H9 (cell line): Measurements from ENCODE around the gene GPR83. TPM values are rescaled to one million over a fixed set of nuclear protein-coding genes. Genes with fewer than 3 reads are reported as not detected.

ENCODE experiments used
- DNase-seq: peaks from one replicate; pipeline ENCODE4 v3.0.0-alpha.2; 2017
- H2AFZ ChIP-seq: one replicate; pipeline ENCODE4 v1.6.1; 2013; ENCODE audit warnings: mild to moderate bottlenecking, low read length, control low read depth, moderate library complexity
- H2AK5ac ChIP-seq: 2 replicates; pipeline ENCODE4 v1.6.1; 2013; ENCODE audit warnings: low read length, control low read depth, mixed read lengths; ENCODE audit not compliant: insufficient read length
- H2BK120ac ChIP-seq: one replicate; pipeline ENCODE4 v1.6.1; 2013; ENCODE audit warnings: low read depth, mild to moderate bottlenecking, low read length, control low read depth, inconsistent platforms; ENCODE audit not compliant: poor library complexity, severe bottlenecking
- H2BK12ac ChIP-seq: 2 replicates; pipeline ENCODE4 v1.6.1; 2013; ENCODE audit warnings: low read length, control low read depth, mixed read lengths, low read depth; ENCODE audit not compliant: insufficient read length
- H2BK15ac ChIP-seq: 2 replicates; pipeline ENCODE4 v1.6.1; 2013; ENCODE audit warnings: low read depth, low read length, control low read depth
- H2BK20ac ChIP-seq: one replicate; pipeline ENCODE4 v1.6.1; 2013; ENCODE audit warnings: low read depth, mild to moderate bottlenecking, low read length, control low read depth, inconsistent platforms; ENCODE audit not compliant: poor library complexity, severe bottlenecking
- H2BK5ac ChIP-seq: 2 replicates; pipeline ENCODE4 v1.6.1; 2013; ENCODE audit warnings: low read length, control low read depth, mixed read lengths; ENCODE audit not compliant: insufficient read length
- H3K14ac ChIP-seq: 2 replicates; pipeline ENCODE4 v1.6.1; 2013; ENCODE audit warnings: low read length, control low read depth; ENCODE audit not compliant: insufficient read depth
- H3K18ac ChIP-seq: 2 replicates; pipeline ENCODE4 v1.6.1; 2013; ENCODE audit warnings: low read depth, mild to moderate bottlenecking, mixed read lengths, low read length, control low read depth; ENCODE audit not compliant: insufficient read length
- H3K23ac ChIP-seq: 2 replicates; pipeline ENCODE4 v1.6.1; 2013; ENCODE audit warnings: low read length, control low read depth, mixed read lengths, low read depth; ENCODE audit not compliant: insufficient read length
- H3K23me2 ChIP-seq: 2 replicates; pipeline ENCODE4 v1.6.1; 2013; ENCODE audit warnings: low read depth, mild to moderate bottlenecking, mixed read lengths, low read length, control low read depth; ENCODE audit not compliant: insufficient read length, poor library complexity, severe bottlenecking
- H3K27ac ChIP-seq: 2 replicates; pipeline ENCODE4 v1.5.1; 2013; ENCODE audit warnings: low read length, control low read depth, mixed read lengths, low read depth; ENCODE audit not compliant: insufficient read length
- H3K27me3 ChIP-seq: 2 replicates; pipeline ENCODE4 v1.6.1; 2013; ENCODE audit warnings: low read length, control low read depth, inconsistent platforms; ENCODE audit not compliant: insufficient read depth
- H3K4ac ChIP-seq: 2 replicates; pipeline ENCODE4 v1.6.1; 2013; ENCODE audit warnings: low read depth, mild to moderate bottlenecking, control low read depth, inconsistent platforms, low read length, moderate library complexity
- H3K4me1 ChIP-seq: 2 replicates; pipeline ENCODE4 v1.6.1; 2013; ENCODE audit warnings: low read length, control low read depth, inconsistent platforms; ENCODE audit not compliant: insufficient read depth
- H3K4me2 ChIP-seq: 2 replicates; pipeline ENCODE4 v1.6.1; 2013; ENCODE audit warnings: low read length, control low read depth, mixed read lengths; ENCODE audit not compliant: insufficient read length, insufficient read depth
- H3K56ac ChIP-seq: 2 replicates; pipeline ENCODE4 v1.6.1; 2013; ENCODE audit warnings: low read depth, mild to moderate bottlenecking, mixed read lengths, low read length, control low read depth; ENCODE audit not compliant: insufficient read length
- H3K79me1 ChIP-seq: 2 replicates; pipeline ENCODE4 v1.6.1; 2013; ENCODE audit warnings: low read depth, mild to moderate bottlenecking, moderate library complexity, low read length, control low read depth, inconsistent platforms; ENCODE audit not compliant: insufficient read depth, poor library complexity, severe bottlenecking
- H3K79me2 ChIP-seq: 2 replicates; pipeline ENCODE4 v1.6.1; 2013; ENCODE audit warnings: low read length, control low read depth, inconsistent platforms; ENCODE audit not compliant: insufficient read depth
- H3K9ac ChIP-seq: 2 replicates; pipeline ENCODE4 v1.6.1; 2013; ENCODE audit warnings: low read length, control low read depth, mixed read lengths; ENCODE audit not compliant: insufficient read length; ENCODE audit errors: extremely low read depth
- H3K9me3 ChIP-seq: one replicate; pipeline ENCODE4 v1.6.1; 2013; ENCODE audit warnings: low read depth, low read length, inconsistent platforms; ENCODE audit not compliant: control insufficient read depth
- H3T11ph ChIP-seq: one replicate; pipeline ENCODE4 v1.6.1; 2013; ENCODE audit warnings: mild to moderate bottlenecking, low read length, control low read depth, inconsistent platforms
- H4K20me1 ChIP-seq: one replicate; pipeline ENCODE4 v1.6.1; 2013; ENCODE audit not compliant: control insufficient read depth, insufficient read length, insufficient read depth
- H4K5ac ChIP-seq: 2 replicates; pipeline ENCODE4 v1.6.1; 2013; ENCODE audit warnings: low read depth, mild to moderate bottlenecking, mixed read lengths, low read length, control low read depth; ENCODE audit not compliant: insufficient read length
- H4K8ac ChIP-seq: replicated peaks from 2 replicates; pipeline ENCODE4 v1.6.1; 2013; ENCODE audit warnings: low read length, control low read depth, mixed read lengths, low read depth; ENCODE audit not compliant: insufficient read length
- H4K91ac ChIP-seq: 2 replicates; pipeline ENCODE4 v1.6.1; 2013; ENCODE audit warnings: low read depth, mild to moderate bottlenecking, moderate library complexity, mixed read lengths, low read length, control low read depth; ENCODE audit not compliant: insufficient read length
- H3K27ac Mint-ChIP-seq, 3 experiments: 2 replicates in 2 of 3; 3 replicates in 1 of 3; pipeline ENCODE4 v1.8.0; 2020 to 2021; ENCODE audit warnings: mixed read lengths in 3 of 3, mild to moderate bottlenecking in 1 of 3, moderate library complexity in 1 of 3
- H3K27me3 Mint-ChIP-seq: 2 replicates; pipeline ENCODE4 v1.8.0; 2021; ENCODE audit warnings: low read depth, mild to moderate bottlenecking, moderate library complexity, mixed read lengths
- H3K36me3 Mint-ChIP-seq, 3 experiments: 2 replicates in 2 of 3; 3 replicates in 1 of 3; pipeline ENCODE4 v1.8.0; 2020 to 2021; ENCODE audit warnings: low read depth in 3 of 3, mixed read lengths in 3 of 3; ENCODE audit not compliant: insufficient read depth in 1 of 3
- H3K4me1 Mint-ChIP-seq, 2 experiments: 2 replicates each; pipeline ENCODE4 v1.8.0; 2020; ENCODE audit warnings: mixed read lengths in 2 of 2
- H3K4me3 Mint-ChIP-seq, 2 experiments: 2 replicates in 1 of 2; 3 replicates in 1 of 2; pipeline ENCODE4 v1.8.0; 2020 to 2021; ENCODE audit warnings: mild to moderate bottlenecking in 2 of 2, mixed read lengths in 2 of 2, moderate library complexity in 1 of 2
- H3K9me3 Mint-ChIP-seq, 2 experiments: 2 replicates in 1 of 2; 3 replicates in 1 of 2; pipeline ENCODE4 v1.8.0; 2020; ENCODE audit warnings: mild to moderate bottlenecking in 2 of 2, mixed read lengths in 2 of 2, moderate library complexity in 1 of 2
- CTCF ChIP-seq: fragments of 200-600 bp; sonication (generic); conservative IDR thresholded peaks from 3 replicates; pipeline ENCODE4 v1.8.0; 2021; ENCODE audit warnings: antibody characterized with exemption, mild to moderate bottlenecking
- WGBS: extraction: QIAGEN DNeasy Blood & Tissue Kit; methylation state at CpG from one replicate; pipeline ENCODE4 v1.1.7; 2013; ENCODE audit warnings: missing lambda C conversion rate, low lambda C conversion rate, mixed read lengths; ENCODE audit not compliant: insufficient read length; ENCODE audit errors: extremely low coverage; 5-methylcytosine and 5-hydroxymethylcytosine counted together
- total RNA-seq: library from RNA; stranded (reverse); gene quantifications from 2 replicates; pipeline ENCODE4 v1.2.1, GENCODE V29; 2021

Gene GPR83
- total RNA-seq, 1 experiment from 2014 or later, result not detected

- H3K79me2 ChIP-seq, result no peaks in the 10 kb centered on the region
- no peak overlapping the region for H2BK20ac ChIP-seq
- no peak overlapping the region for H2AFZ ChIP-seq
- DNase-seq, result no peak
- H3K27ac ChIP-seq, result no peak overlapping the region
- no peaks in the 10 kb centered on the region for H3K9me3 ChIP-seq
- H3K4me1 ChIP-seq, result no peaks in the 10 kb centered on the region; the same call in 1 of the 2 replicates
- no peak overlapping the region for H4K91ac ChIP-seq
- no peak overlapping the region for H3T11ph ChIP-seq
- Mint-ChIP-seq H3K4me1 (peaks cover 19 to 28% of the 10 kb centered on the region in 2 experiments), H3K9me3 (peaks cover 0 to 3% of the 10 kb centered on the region in 2 experiments; a peak in 1 of 5 replicates), H3K36me3 (peaks cover 11 to 52% (median 50%) of the 10 kb centered on the region in 3 experiments), H3K27me3 (no peaks in the 10 kb centered on the region), H3K27ac (peak overlapping the region in 2 of 3 experiments; percentile 4 to 54; a peak in 4 of 7 replicates), H3K4me3 (no peak overlapping the region)
- no peaks in the 10 kb centered on the region for H3K27me3 ChIP-seq
- H2BK12ac ChIP-seq, result no peak overlapping the region
- H3K9ac ChIP-seq, result no peak overlapping the region
- H4K5ac ChIP-seq, result no peak overlapping the region
- H2BK5ac ChIP-seq, result no peak overlapping the region
- H4K20me1 ChIP-seq, result no peaks in the 10 kb centered on the region
- no CpG with 5 or more reads among the region's 1 CpG for WGBS
- no peak overlapping the region for H3K4me2 ChIP-seq
- no peak overlapping the region for H3K56ac ChIP-seq
- no peak overlapping the region for H3K14ac ChIP-seq
- H2BK120ac ChIP-seq, result no peak overlapping the region
- H4K8ac ChIP-seq, result no peak overlapping the region
- no peak overlapping the region for H3K18ac ChIP-seq
- H3K23me2 ChIP-seq, result no peaks in the 10 kb centered on the region
- no peaks in the 10 kb centered on the region for H3K79me1 ChIP-seq
- TF ChIP-seq CTCF, result no peak
- no peak overlapping the region for H2BK15ac ChIP-seq
- no peak overlapping the region for H3K4ac ChIP-seq
- no peak overlapping the region for H2AK5ac ChIP-seq
- H3K23ac ChIP-seq, result no peak overlapping the region
These were observed 31.8 kb upstream of the GPR83 start for GRCh38 chr11:94433049-94433448.
